KMS-11 (cell line): ENCODE measurements around the gene RYR2.

Experiments used
- H2AFZ ChIP-seq: fragments of 200-600 bp; sonication (generic); 2 replicates; pipeline ENCODE4 v1.6.1; 2016; ENCODE audit warnings: antibody characterized with exemption, mixed run types, low read depth
- H3K27ac ChIP-seq: fragments of 200-600 bp; sonication (generic); 2 replicates; pipeline ENCODE4 v1.6.1; 2016; ENCODE audit warnings: mild to moderate bottlenecking, mixed run types
- H3K27me3 ChIP-seq: fragments of 200-600 bp; sonication (generic); 2 replicates; pipeline ENCODE4 v1.6.1; 2017; ENCODE audit warnings: mild to moderate bottlenecking, low read depth, mixed run types, moderate library complexity; ENCODE audit not compliant: insufficient read depth
- H3K36me3 ChIP-seq: fragments of 200-600 bp; sonication (generic); 2 replicates; pipeline ENCODE4 v1.6.1; 2017; ENCODE audit warnings: mild to moderate bottlenecking, mixed run types; ENCODE audit not compliant: insufficient read depth
- H3K4me1 ChIP-seq: fragments of 200-600 bp; sonication (generic); 2 replicates; pipeline ENCODE4 v1.6.1; 2016; ENCODE audit warnings: mild to moderate bottlenecking, low read depth, mixed run types; ENCODE audit not compliant: poor library complexity, severe bottlenecking
- H3K4me2 ChIP-seq: fragments of 200-600 bp; sonication (generic); 2 replicates; pipeline ENCODE4 v1.7.0; 2016; ENCODE audit warnings: mild to moderate bottlenecking, mixed run types
- H3K4me3 ChIP-seq: fragments of 200-600 bp; sonication (generic); IDR thresholded peaks from 2 replicates; pipeline ENCODE4 v1.6.1; 2017; ENCODE audit warnings: low read depth, low read length, mixed read lengths; ENCODE audit not compliant: insufficient read depth
- H3K79me2 ChIP-seq: fragments of 200-600 bp; sonication (generic); 2 replicates; pipeline ENCODE4 v1.6.1; 2016; ENCODE audit warnings: low read depth, mixed run types; ENCODE audit not compliant: insufficient read depth
- H3K9ac ChIP-seq: fragments of 200-600 bp; sonication (generic); 2 replicates; pipeline ENCODE4 v1.6.1; 2016; ENCODE audit warnings: mild to moderate bottlenecking, mixed run types
- H4K20me1 ChIP-seq: fragments of 200-600 bp; sonication (generic); 2 replicates; pipeline ENCODE4 v1.6.1; 2016; ENCODE audit warnings: mild to moderate bottlenecking, mixed run types; ENCODE audit not compliant: insufficient read depth
- CTCF ChIP-seq: fragments of 200-600 bp; sonication (generic); conservative IDR thresholded peaks from 2 replicates; pipeline ENCODE4 v1.6.1; 2017; ENCODE audit warnings: low read depth, mild to moderate bottlenecking, antibody characterized with exemption, low read length, moderate library complexity, mixed read lengths

Gene RYR2

GRCh38 chr1:237664348-237664747 is 622.4 kb downstream of the RYR2 start:
- Histone ChIP-seq H3K36me3 (no peaks in the 10 kb centered on the region), H3K4me1 (no peaks in the 10 kb centered on the region), H3K9ac (no peak overlapping the region), H2AFZ (no peak overlapping the region), H3K79me2 (no peaks in the 10 kb centered on the region), H4K20me1 (no peaks in the 10 kb centered on the region), H3K27ac (no peak overlapping the region), H3K4me2 (no peak overlapping the region), H3K4me3 (no peak overlapping the region), H3K27me3 (no peaks in the 10 kb centered on the region)
- no peak for TF ChIP-seq CTCF

- no peak for TF ChIP-seq CTCF
- no peak overlapping the region for H2AFZ ChIP-seq
- no peak overlapping the region for H3K4me2 ChIP-seq
- H3K4me3 ChIP-seq, result no peak overlapping the region
- no peaks in the 10 kb centered on the region for H4K20me1 ChIP-seq
- H3K79me2 ChIP-seq, result no peaks in the 10 kb centered on the region
- no peak overlapping the region for H3K27ac ChIP-seq
- H3K27me3 ChIP-seq, result no peaks in the 10 kb centered on the region
- no peaks in the 10 kb centered on the region for H3K36me3 ChIP-seq
- no peak overlapping the region for H3K9ac ChIP-seq
- no peaks in the 10 kb centered on the region for H3K4me1 ChIP-seq
Measured at GRCh38 chr1:237670302-237670701, 628.3 kb downstream of the RYR2 start.

GRCh38 chr1:237671262-237671661 is 629.3 kb downstream of the RYR2 start:
- Histone ChIP-seq H3K27ac (no peak overlapping the region), H3K9ac (no peak overlapping the region), H3K27me3 (no peaks in the 10 kb centered on the region), H3K36me3 (no peaks in the 10 kb centered on the region), H4K20me1 (no peaks in the 10 kb centered on the region), H3K4me1 (no peaks in the 10 kb centered on the region), H3K79me2 (no peaks in the 10 kb centered on the region), H3K4me2 (no peak overlapping the region), H2AFZ (no peak overlapping the region), H3K4me3 (no peak overlapping the region)
- no peak for TF ChIP-seq CTCF

- Histone ChIP-seq H4K20me1 (no peaks in the 10 kb centered on the region), H3K4me3 (no peak overlapping the region), H3K27ac (no peak overlapping the region), H3K36me3 (no peaks in the 10 kb centered on the region), H3K27me3 (no peaks in the 10 kb centered on the region), H3K9ac (no peak overlapping the region), H3K4me2 (no peak overlapping the region), H3K4me1 (no peaks in the 10 kb centered on the region), H3K79me2 (no peaks in the 10 kb centered on the region), H2AFZ (no peak overlapping the region)
- no peak for TF ChIP-seq CTCF
Measured at GRCh38 chr1:237671935-237672334, 630.0 kb downstream of the RYR2 start.

GRCh38 chr1:237672748-237673147 is 630.8 kb downstream of the RYR2 start:
- Histone ChIP-seq H3K27me3 (no peaks in the 10 kb centered on the region), H3K36me3 (no peaks in the 10 kb centered on the region), H4K20me1 (no peaks in the 10 kb centered on the region), H3K9ac (no peak overlapping the region), H3K4me2 (no peak overlapping the region), H2AFZ (no peak overlapping the region), H3K4me1 (no peaks in the 10 kb centered on the region), H3K27ac (no peak overlapping the region), H3K79me2 (no peaks in the 10 kb centered on the region), H3K4me3 (no peak overlapping the region)
- TF ChIP-seq CTCF, result no peak
